Measurements from ENCODE around the gene NELL1.

Gene NELL1

GRCh38 chr11:20991471-20991870 lies 322.1 kb downstream of the NELL1 start:
- no peak for DNase-seq

- no peak for DNase-seq
Measured at GRCh38 chr11:21007297-21007696, 337.9 kb downstream of the NELL1 start.

GRCh38 chr11:21018248-21018647 lies 348.9 kb downstream of the NELL1 start:
- no peak for DNase-seq

GRCh38 chr11:21026685-21027084 lies 357.3 kb downstream of the NELL1 start:
- no peak for DNase-seq

GRCh38 chr11:21037850-21038249 lies 368.5 kb downstream of the NELL1 start:
- no peak for DNase-seq

GRCh38 chr11:21038801-21039200 lies 369.4 kb downstream of the NELL1 start:
- no peak for DNase-seq

- DNase-seq: no peak
Measured at GRCh38 chr11:21040630-21041029, 371.2 kb downstream of the NELL1 start.

GRCh38 chr11:21048626-21049025 lies 379.2 kb downstream of the NELL1 start:
- no peak for DNase-seq

- DNase-seq: no peak
Measured at GRCh38 chr11:21053466-21053865, 384.1 kb downstream of the NELL1 start.

- DNase-seq: no peak
Measured at GRCh38 chr11:21056644-21057043, 387.3 kb downstream of the NELL1 start.

- DNase-seq: no peak
Measured at GRCh38 chr11:21059879-21060278, 390.5 kb downstream of the NELL1 start.

- no peak for DNase-seq
Measured at GRCh38 chr11:21066030-21066429, 396.6 kb downstream of the NELL1 start.

GRCh38 chr11:21068886-21069285 lies 399.5 kb downstream of the NELL1 start:
- no peak for DNase-seq

GRCh38 chr11:21069909-21070308 lies 400.5 kb downstream of the NELL1 start:
- DNase-seq: no peak

GRCh38 chr11:21072558-21072957 lies 403.2 kb downstream of the NELL1 start:
- DNase-seq: no peak

GRCh38 chr11:21082853-21083252 lies 413.5 kb downstream of the NELL1 start:
- DNase-seq: no peak

GRCh38 chr11:21088930-21089329 lies 419.5 kb downstream of the NELL1 start:
- DNase-seq: no peak

- DNase-seq: no peak
Measured at GRCh38 chr11:21104641-21105040, 435.3 kb downstream of the NELL1 start.

GRCh38 chr11:21105196-21105917 lies 436.0 kb downstream of the NELL1 start:
- DNase-seq: no peak

- DNase-seq: no peak
Measured at GRCh38 chr11:21109341-21109740, 440.0 kb downstream of the NELL1 start.

- no peak for DNase-seq
Measured at GRCh38 chr11:21110415-21110814, 441.0 kb downstream of the NELL1 start.

- DNase-seq: no peak
Measured at GRCh38 chr11:21113876-21114275, 444.5 kb downstream of the NELL1 start.

GRCh38 chr11:21116009-21116408 lies 446.6 kb downstream of the NELL1 start:
- DNase-seq: no peak

- DNase-seq: no peak
Measured at GRCh38 chr11:21119411-21119810, 450.0 kb downstream of the NELL1 start.

- no peak for DNase-seq
Measured at GRCh38 chr11:21121991-21122390, 452.6 kb downstream of the NELL1 start.

Measured in NCI-H446 (cell line).